Lower lobe of right lung (tissue), 2 donors: ENCODE measurements around the gene APLP2. TPM values are rescaled to one million over a fixed set of nuclear protein-coding genes. Genes with fewer than 3 reads are reported as not detected.

Experiments
- ATAC-seq, 2 donors: fragments of 200-7000 bp; cut with Tn5 transposase; one replicate each; pipeline ENCODE4 v1.9.1; 2020 to 2022; ENCODE audit warnings: mild to moderate bottlenecking in 2 of 2, moderate library complexity in 2 of 2
- DNase-seq: peaks from one replicate; pipeline ENCODE4 v3.0.0-alpha.2; 2020
- H3K27ac ChIP-seq: fragments of 200-600 bp; one replicate; pipeline ENCODE4 v1.8.0; 2022
- H3K27me3 ChIP-seq: fragments of 200-600 bp; one replicate; pipeline ENCODE4 v1.8.0; 2022; ENCODE audit warnings: low read depth
- H3K36me3 ChIP-seq: fragments of 200-600 bp; one replicate; pipeline ENCODE4 v1.8.0; 2022; ENCODE audit warnings: mild to moderate bottlenecking
- H3K4me1 ChIP-seq: fragments of 200-600 bp; one replicate; pipeline ENCODE4 v1.8.0; 2022
- H3K4me3 ChIP-seq: fragments of 200-600 bp; one replicate; pipeline ENCODE4 v1.8.0; 2022; ENCODE audit warnings: mild to moderate bottlenecking
- H3K9me3 ChIP-seq: fragments of 200-600 bp; one replicate; pipeline ENCODE4 v1.8.0; 2022
- intact Hi-C: fragments of 100-400 bp; cut with DNase I; formaldehyde crosslinking; loops from one replicate; pipeline ENCODE4 v1.11.0; 2022
- total RNA-seq: library from RNA; stranded (reverse); fragmentation: NEBNext Ultra II Directional; extraction: Animal tissue kit (Norgen Biotek cat#: 25700); gene quantifications from one replicate; pipeline ENCODE4 v1.2.1, GENCODE V29; 2021
- TF ChIP-seq, protein P1 (sequence below): fragments of 200-600 bp; IDR thresholded peaks from one replicate; pipeline ENCODE4 v1.8.0; 2022; ENCODE audit warnings: antibody characterized with exemption, mild to moderate bottlenecking
- donor health status: DM: no; HTN: yes; CAD: no; lungs with severe emphysema.

The APLP2 gene
- total RNA-seq, 1 donor from 2014 or later = 582 TPM

DNA sequence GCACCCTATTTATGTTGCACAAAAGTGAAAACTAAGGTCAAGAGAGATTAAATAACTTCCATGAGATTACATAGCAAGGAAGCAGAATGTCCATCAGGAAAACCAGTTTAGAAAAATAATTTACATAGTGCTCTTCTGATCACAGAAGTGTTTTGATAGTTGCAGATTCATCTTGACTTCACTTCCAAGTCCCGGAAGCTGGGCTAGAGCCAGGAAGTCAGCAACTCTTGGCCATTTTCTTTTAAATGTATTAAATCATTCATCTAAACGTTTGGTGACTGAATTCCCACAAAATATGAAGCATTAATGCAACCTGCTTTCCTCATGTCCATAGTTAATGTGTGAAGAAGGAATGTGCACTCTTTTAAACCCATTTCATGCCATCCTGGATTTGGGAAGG lies 29.7 kb downstream of the APLP2 start:
- Histone ChIP-seq H3K9me3 (no peaks in the 10 kb centered on the region), H3K4me1 (peaks cover 70% of the 10 kb centered on the region), H3K27ac (no peak overlapping the region), H3K27me3 (no peaks in the 10 kb centered on the region), H3K4me3 (no peak overlapping the region), H3K36me3 (no peaks in the 10 kb centered on the region)
- no peak for DNase-seq
- intact Hi-C loops = no loop called here
- TF ChIP-seq, protein P1, sequence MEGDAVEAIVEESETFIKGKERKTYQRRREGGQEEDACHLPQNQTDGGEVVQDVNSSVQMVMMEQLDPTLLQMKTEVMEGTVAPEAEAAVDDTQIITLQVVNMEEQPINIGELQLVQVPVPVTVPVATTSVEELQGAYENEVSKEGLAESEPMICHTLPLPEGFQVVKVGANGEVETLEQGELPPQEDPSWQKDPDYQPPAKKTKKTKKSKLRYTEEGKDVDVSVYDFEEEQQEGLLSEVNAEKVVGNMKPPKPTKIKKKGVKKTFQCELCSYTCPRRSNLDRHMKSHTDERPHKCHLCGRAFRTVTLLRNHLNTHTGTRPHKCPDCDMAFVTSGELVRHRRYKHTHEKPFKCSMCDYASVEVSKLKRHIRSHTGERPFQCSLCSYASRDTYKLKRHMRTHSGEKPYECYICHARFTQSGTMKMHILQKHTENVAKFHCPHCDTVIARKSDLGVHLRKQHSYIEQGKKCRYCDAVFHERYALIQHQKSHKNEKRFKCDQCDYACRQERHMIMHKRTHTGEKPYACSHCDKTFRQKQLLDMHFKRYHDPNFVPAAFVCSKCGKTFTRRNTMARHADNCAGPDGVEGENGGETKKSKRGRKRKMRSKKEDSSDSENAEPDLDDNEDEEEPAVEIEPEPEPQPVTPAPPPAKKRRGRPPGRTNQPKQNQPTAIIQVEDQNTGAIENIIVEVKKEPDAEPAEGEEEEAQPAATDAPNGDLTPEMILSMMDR = no peak
- ATAC-seq = no peak

DNA sequence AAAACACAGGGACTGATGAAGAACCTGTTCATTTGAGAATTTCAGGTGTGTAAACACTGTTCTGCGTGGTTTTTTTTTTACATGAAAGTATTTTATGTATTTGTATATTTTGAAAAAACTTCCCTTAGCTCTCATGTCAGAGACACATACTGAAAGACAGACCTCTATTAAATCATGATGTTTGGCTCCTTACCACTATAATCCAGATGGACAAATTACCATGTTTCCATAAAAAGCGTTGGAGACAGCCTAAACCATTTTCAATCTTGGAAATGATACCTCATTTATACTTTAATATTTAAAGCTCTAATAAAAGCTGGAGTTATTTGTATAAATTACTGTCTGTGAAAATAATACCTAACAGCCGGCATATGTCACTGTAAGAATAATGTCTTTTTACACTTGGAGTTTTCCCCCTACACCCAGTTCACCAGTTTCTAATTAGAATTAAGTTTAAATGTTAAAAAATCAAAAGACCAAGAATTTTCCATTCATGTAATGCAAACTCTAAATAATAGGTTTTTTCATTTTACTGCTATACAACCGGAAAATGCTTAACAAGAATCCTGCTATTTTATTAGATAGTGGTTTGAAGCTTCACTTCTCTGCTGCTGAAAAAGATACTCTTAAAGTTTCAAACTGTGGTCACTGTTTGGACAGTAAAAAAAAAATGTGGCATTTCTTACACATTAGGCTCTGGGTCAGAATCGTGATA lies 30.8 kb downstream of the APLP2 start:
- no peak for ATAC-seq
- intact Hi-C loops = no loop called here
- H3K27me3 ChIP-seq = no peaks in the 10 kb centered on the region
- no peak overlapping the region for H3K4me3 ChIP-seq
- no peak overlapping the region for H3K27ac ChIP-seq
- DNase-seq = no peak
- H3K36me3 ChIP-seq = no peaks in the 10 kb centered on the region
- no peaks in the 10 kb centered on the region for H3K9me3 ChIP-seq
- H3K4me1 ChIP-seq = peaks cover 58% of the 10 kb centered on the region
- TF ChIP-seq, protein P1 = no peak

DNA sequence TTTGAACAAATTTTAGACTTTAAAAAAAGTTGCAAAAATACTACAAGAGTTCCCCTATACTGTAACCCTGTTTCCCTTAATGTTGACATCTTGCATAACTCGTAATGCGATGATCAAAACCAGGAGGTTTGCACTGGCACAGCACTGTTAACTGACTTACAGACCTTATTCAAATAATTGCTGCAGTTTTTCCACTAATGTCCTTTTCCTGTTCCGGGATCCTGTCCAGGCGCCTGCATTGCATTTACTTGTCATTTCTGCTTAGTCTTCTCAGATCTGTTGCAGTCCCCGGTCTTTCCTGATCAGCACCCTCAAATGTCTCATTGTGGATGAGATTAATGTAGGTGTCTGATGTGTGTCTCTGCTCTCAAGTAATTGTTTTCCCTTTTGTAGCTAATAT lies 32.0 kb downstream of the APLP2 start:
- no peaks in the 10 kb centered on the region for H3K36me3 ChIP-seq
- no peak for DNase-seq

DNA sequence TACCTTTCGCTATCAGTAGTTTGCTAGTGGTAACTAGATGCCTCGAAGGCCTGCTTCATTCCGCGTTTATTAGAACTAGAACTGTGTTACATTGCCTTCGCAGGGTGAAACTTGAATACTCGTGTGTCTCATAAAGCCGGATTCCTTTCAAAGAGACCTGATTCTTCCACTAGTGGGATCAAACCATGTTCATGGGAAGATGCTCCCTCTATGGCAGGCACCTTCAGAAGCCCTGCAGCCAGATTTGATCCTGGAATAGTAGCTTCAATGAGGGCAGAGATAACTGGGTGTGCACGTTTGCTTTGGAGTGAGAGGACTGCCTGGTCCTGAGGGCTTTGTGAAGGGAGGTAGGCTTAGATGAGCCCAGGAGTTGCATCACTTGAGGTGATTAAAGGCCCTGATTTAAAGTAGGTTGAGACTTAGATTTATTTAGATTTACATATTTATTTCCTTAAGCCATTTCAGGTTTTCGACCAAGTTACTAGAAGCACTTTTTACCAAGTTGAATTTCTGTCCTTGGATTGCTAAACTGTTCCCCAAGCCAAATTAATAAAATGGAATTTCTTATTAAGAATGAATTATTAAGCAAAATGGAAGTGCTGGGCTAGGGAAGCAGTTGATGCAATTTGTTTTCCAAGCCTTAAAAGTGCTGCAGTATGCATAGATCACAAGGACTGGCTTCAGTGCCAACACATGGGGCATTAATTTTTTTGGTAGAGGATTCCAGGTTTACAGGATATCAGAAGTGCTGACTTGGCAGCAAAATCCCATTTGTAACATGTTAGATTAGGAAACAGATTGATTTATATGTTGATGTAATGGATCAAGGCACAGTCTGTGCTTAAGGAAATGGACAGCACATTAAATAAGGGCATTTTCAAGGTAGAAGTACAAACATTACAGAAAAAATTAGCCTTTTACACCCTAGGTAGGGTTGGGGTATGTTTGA lies 32.9 kb downstream of the APLP2 start:
- H3K27ac ChIP-seq = peak overlapping the region; percentile 8
- H3K36me3 ChIP-seq = no peaks in the 10 kb centered on the region
- ATAC-seq (peak in 1 of 2 donors; percentile 11), DNase-seq (no peak)
- H3K4me1 ChIP-seq = peaks cover 45% of the 10 kb centered on the region
- TF ChIP-seq, protein P1 = no peak
- no peaks in the 10 kb centered on the region for H3K9me3 ChIP-seq
- intact Hi-C loops = no loop called here
- no peak overlapping the region for H3K4me3 ChIP-seq
- no peaks in the 10 kb centered on the region for H3K27me3 ChIP-seq

More for the DNA sequence above, 32.0 kb downstream of the APLP2 start:
- TF ChIP-seq, protein P1 = no peak
- H3K9me3 ChIP-seq = no peaks in the 10 kb centered on the region
- intact Hi-C loops = no loop called here
- H3K4me3 ChIP-seq = no peak overlapping the region
- no peak overlapping the region for H3K27ac ChIP-seq
- ATAC-seq = no peak
- H3K27me3 ChIP-seq = no peaks in the 10 kb centered on the region
- H3K4me1 ChIP-seq = peaks cover 49% of the 10 kb centered on the region

DNA sequence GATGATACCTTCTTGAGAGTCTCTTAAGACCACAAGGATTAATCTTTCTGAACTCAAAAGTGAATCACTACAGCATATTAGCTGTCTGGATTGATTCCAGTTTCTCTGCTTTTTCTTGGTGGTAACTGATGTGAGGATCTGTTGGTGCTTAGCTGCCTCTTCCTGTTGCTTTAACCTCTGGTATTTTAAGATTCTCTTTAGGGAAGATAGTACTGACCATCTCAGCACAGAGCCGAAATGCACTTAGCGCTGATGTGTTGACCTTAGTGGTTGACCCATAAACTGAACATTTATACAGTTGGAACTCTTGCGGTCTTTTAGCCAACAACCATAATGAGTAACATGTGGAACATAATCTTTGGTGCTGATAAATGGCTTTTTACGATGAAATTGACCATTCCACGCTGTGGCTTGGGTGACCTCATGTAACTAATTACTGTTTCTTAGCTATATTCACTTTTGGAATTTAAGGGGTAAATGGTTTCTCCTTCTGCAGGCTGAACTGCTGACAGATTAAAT lies 33.7 kb downstream of the APLP2 start:
- intact Hi-C loops = no loop called here
- ATAC-seq (peak; percentile 32 to 45), DNase-seq (no peak)
- peaks cover 45% of the 10 kb centered on the region for H3K4me1 ChIP-seq
- TF ChIP-seq, protein P1 = no peak
- no peaks in the 10 kb centered on the region for H3K9me3 ChIP-seq
- no peaks in the 10 kb centered on the region for H3K27me3 ChIP-seq
- no peaks in the 10 kb centered on the region for H3K36me3 ChIP-seq
- H3K27ac ChIP-seq = peak overlapping the region; percentile 8
- H3K4me3 ChIP-seq = no peak overlapping the region
